Fibroblast of peridontal ligament (primary cell): ENCODE results near the gene GLIPR1L1.

Experiments used
- DNase-seq: peaks from one replicate; pipeline ENCODE4 v3.0.0-alpha.2; 2010; ENCODE audit errors: extremely low read depth

GLIPR1L1 gene

DNA sequence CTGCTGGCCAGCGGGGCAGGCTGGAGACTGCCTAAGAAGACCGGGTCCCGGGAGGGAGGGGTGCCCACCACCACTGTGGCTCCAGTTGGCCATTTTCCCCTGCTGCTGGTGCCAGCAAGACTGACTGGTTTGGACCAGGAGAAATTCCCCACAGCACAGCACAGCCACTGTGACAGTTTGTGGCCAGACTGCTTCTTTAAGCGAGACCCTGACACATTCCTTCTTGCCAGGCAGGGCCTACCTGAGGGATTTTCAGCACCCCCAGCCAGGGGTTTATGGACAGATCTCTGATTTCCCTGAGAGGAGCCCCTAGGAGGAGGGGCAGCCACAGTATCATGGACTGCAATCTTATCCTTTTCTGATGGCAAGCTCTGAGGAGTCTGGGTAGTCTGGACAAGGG is 15.5 kb downstream of the GLIPR1L1 start:
- no peak for DNase-seq

DNA sequence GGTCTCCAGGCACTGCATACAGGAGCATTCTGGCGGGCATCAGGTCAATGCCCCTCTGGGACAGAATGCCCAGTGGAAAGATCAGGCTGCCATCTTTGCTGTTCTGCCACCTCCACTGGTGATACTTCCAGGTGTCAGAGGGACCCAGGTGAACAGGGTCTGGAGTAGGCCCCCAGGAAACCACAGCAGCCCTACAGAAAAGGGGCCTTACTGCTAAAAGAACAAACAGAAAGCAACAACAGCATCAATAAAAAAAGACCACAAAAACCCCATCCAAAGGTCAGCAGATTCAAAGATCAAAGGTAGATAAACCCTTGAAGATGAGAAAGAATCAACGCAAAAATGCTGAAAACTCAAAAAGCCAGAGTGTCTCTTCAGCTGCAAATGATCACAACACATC is 15.9 kb downstream of the GLIPR1L1 start:
- DNase-seq, result no peak

DNA sequence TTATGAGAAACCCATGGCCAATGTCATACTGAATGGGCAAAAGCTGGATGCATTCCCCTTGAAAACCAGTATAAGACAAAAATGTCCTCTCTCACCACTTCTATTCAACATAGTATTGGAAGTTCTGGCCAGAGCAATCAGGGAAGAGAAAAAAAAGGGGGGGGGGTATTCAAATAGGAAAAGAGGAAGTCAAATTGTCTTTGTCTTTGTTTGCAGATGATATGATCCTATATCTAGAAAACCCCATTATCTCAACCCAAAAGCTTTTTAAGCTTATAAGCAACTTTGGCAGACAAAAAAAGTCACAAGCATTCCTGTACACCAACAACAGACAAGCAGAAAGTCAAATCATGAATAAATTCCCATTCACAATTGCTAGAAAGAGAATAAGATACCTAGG is 19.5 kb downstream of the GLIPR1L1 start:
- DNase-seq, result no peak

DNA sequence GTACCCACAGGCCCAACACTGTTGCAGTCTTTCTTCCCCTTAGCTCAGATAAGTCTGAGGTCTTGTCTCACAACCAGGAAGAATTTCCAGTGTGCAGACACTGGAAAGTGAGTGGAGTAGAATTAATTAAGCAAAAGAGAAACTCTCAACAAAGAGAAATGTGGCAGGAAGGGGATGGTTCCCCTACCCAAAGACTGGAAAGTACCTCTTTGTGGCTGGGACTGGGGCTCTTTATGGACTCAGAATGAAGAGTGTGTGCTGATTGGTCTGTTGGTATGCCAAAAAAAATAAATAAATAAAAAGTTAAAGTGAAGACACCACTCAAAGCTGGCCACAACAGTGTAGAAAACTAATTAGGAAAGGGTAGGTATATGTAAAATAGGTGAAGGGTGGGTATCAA is 26.4 kb downstream of the GLIPR1L1 start:
- no peak for DNase-seq

DNA sequence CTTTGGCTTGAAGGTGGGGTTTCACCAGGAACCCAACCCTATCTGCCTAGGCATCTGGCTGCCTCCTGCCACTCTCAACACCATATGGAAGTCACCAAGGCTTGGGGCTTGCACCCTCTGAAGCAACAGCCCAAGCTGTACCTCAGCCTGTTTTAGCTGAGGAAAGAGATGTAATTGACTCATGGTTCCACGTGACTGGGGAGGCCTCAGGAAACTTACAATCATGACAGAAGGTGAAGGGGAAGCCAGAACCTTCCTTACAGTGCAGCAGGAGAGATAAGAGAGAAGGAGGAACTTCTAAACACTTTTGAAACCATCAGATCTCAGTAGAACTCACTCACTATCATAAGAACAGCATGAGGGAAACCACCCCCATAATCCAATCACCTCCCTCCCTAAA is 26.9 kb downstream of the GLIPR1L1 start:
- DNase-seq, result no peak

DNA sequence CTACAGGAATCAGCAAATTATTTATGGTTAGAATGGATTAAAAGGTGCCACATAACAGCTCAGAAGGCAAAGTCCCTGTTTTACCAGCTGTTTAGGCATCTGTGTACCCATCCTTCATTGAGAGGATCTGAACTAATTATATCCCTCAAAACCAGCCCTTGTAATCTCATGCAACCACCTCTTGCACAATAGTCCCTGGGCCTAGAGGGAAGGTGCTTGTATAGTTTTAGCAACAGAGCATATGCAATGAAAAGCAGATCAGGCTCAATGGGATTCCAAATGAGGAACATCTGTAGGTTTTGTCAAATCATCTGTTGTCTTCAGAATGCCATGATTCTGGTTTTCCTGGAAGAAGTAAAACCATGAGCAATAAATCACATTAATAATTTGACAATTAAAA is 30.4 kb downstream of the GLIPR1L1 start:
- DNase-seq, result peak; percentile 92

DNA sequence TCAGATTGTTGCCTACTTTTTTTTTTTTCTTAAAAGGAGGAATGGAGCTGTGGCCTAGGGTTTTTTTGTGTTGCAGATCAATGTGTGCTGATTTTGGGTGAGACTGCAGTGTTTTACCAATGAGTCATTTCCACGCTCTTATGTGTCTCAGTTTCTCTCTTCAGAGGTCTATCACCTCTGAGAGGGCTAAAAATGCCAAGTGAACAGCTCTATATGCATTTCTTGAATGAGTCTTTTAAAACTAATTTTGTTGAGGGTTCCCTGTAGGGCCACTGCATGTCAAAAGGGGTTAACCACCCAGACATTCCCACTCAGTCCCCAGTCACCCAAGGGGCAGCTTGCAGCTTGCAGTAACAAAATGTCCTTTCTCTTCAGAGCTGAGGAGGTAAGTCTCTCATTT is 32.2 kb downstream of the GLIPR1L1 start:
- DNase-seq, result peak; percentile 25

DNA sequence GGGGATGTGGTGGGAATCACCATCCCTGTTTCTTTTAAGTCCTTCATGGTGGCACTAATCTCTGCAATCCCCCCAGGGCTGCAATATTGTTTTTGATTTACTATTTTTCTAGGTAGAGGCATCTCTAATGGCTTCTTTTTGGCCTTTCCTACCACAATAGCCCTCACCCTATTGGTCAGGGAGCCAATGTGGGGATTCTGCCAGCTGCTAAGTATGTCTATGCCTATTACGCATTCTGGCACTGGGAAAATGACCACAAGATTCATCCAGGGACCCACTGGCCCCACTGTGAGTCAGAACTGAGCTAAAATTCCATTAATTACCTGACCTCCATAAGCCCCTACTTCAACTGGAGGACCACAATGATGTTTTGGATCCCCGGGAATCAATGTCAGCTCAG is 40.5 kb downstream of the GLIPR1L1 start:
- peak; percentile 15 for DNase-seq

DNA sequence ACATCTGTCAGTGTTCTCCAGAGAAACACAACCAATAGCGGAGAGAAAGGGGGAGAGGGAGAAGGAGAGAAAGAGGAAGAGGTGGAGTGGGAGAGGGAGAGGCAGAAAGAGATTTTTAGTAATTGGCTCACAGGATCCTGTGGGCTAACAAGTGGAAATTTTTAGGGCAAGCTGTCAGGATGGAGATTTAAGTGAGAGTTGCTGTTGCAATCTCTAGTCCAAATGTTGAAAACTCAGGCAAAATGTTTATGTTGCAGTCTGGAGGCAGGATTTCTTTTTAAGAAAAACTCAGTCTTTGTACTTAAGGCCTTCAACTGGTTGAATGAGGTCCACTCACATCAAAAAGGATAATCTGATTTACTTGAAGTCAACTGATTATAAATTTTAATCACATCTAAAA is 43.9 kb downstream of the GLIPR1L1 start:
- DNase-seq, result peak; percentile 84

DNA sequence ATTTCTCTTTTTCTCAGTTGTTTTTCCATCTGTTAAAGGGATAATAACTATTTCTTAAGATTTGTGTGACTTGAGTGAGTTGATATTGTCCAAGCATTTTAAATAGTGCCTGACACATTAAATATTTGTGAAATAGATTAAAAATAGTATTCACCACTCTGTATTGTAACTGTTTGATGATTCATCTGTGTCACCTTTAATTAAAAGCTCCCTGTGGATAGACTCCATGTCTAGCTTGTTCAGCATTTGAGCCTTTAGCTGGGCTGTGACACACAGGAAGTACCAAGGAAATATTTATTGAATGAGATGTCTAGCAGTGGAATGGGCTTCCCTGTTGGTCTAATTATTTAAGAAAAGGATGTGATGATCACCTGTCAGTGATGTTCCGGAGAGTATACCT is 54.6 kb downstream of the GLIPR1L1 start:
- DNase-seq, result no peak

DNA sequence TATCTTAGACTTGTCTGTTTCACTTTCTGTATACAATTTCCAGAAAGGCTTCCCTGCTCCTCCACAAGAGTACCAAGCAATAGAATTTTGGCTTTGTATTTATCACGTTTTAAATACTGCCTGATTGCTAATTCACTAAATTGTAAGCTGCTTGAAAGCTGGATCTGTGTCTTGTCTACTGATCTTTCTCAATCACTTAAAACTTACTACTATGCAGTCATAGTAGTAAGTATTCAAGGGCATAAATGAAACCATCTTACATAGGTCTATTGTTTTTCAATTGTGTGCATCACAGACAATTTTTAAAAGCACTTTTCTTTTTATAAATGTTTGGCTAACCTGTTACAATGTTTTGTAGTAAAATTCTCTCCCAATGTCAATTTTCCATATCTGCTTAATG is 55.2 kb downstream of the GLIPR1L1 start:
- peak; percentile 44 for DNase-seq

DNA sequence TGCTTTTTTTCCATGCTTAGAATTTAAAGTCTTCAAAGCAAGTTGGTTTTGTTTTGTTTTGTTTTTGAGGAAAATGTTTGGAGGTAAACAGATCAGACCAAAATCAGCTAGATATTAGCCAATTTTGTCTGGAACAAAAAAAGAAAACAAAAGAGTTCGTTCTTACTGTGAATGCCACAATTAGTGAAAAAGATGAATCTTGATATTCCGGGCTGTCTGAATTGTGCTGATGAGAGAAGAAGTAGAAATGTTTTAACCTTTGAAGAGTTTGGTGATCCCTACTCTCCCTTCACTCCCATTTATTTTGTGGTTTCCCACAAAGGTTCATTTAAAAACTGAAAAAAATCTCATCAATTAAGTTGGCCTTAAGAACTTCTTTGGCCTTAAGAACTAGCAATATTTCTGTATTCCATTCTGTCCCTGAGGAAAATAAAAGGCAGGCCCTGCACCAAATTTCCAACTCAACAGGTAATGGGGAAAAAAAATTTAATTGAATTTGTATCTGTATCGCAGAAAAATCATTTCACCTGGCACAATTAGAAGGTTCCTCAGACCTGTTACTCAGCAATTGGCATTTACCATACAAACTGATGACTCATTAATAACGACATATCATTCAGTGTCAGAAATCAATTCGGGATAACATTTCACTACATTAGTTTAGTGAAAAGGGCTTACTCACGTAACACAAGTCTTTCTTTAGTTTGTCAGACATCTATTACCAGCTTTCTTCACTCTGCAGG is 55.9 kb downstream of the GLIPR1L1 start:
- DNase-seq, result no peak

DNA sequence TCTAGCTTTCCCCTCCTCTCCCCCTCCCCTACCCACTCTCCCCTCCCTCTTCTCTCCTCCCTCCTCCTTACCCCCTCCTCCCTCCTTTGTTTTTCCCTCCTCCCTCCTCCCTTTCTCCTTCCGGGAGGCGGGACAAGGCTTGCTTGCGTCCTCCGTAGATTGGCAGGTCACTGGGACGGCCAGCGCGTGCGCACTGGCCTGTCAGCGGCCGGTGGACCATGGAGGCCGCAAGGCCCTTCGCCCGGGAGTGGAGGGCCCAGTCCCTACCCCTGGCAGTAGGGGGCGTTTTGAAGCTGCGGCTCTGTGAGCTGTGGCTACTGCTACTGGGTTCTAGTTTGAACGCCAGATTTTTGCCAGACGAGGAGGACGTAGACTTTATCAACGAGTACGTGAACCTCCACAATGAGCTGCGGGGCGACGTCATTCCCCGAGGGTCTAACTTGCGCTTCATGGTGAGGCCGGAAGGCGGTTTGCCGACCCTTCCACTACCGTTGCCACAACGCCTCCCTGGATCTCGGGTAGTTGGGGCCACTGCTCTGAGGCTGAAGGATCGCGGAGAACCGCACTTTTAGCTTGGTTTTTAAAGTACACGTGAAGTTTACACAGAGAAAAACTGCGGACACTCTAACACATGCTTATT is 56.5 kb downstream of the GLIPR1L1 start, which contains the start of gene GLIPR1L2:
Gene GLIPR1L2 (plus strand): TSS at position 191 of the 640 bp plus-strand sequence. CDS start 28 bp downstream, at position 219.
- DNase-seq, result peak; percentile 96

DNA sequence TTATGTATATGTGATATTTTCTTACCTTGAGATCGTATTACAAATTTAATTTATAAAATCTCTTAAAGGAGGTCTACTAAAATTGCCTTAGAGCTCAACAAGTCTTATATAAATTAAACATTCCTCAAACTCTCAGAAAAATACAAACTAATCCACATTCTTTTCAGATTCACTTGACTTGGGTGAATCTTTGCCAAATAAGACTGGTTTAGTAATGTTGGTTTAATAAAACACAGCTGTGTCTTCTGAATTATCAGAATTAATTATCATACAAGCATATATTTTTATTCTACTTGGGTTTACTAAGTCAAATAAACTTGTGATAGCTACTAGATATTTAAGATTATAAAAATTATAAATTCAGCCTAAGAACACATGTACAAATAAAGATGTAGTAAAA is 69.8 kb downstream of the GLIPR1L1 start:
- peak; percentile 66 for DNase-seq

DNA sequence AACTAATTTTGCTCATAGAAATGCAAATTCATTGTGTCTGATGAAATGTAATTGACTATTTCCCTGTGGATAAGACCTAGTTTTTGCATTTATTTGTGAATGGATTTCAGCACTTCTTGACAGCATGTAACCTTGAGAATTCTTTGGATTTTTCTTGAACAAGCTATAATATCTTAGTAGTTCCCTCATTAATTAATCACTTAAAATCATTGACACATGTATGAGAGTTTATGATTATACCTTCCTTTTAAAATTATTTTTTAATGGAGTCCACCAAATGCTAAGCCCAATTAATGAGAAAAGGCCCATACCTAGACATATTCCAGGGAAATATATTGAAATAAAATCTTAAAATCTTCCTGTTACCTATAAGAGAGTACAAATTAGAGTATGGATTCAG is 73.2 kb downstream of the GLIPR1L1 start:
- DNase-seq, result no peak

DNA sequence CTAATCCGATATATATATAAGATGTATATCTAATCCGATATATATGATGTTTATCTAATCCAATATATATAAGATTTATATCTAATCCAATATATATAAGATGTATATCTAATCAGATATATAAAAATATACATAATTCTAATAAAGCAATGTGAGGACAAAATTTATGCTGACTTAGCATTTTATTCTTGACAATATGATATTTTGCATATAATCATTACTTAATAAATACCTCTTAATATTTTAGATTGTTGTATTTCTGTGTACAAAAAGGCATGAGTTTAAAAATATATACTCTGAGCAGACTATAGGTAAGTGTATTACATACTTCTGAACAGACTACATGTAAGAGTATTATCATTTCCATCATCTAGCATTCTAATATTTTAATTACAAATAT is 75.4 kb downstream of the GLIPR1L1 start:
- DNase-seq, result no peak

DNA sequence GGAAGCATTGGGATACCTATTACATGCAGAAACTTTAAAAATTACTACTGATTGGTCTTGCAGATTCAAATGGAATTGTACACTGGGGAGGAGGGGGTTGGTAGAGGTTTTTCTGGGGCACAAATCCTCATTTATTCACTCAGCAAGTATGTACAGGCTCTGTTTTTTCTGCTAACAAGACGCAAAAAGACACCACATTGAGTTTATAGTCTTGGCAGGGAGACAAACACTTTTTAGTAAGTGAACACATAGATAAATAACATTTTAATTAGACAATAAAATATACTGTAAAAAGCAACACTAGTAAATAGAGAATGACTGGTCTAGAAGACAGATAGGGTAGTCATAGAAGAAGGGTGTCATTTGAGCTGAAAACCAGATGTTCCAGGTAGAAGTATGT is 80.2 kb downstream of the GLIPR1L1 start:
- no peak for DNase-seq

DNA sequence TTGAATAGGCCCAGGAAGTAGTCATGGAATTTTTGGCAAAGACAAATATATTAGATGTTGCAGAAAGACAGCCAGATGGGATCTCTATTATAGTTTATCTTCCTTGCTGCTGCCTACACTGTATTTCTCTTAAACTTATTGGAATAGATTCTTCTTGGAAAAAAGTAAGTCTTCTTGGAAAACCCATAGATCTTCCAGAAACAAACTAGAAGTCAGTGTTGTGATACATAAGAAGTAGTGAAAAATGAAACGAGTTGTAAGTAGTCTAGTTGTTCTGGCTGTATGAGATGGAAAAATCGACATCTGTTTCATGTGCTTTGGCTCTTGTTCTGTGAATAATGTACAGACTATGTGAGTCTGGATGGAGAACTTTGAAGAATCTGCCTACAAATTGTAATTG is 85.4 kb downstream of the GLIPR1L1 start:
- peak; percentile 18 for DNase-seq
